IMR-90 (cell line): ENCODE results near the gene NR5A1. TPM values are rescaled to one million over a fixed set of nuclear protein-coding genes. Genes with fewer than 3 reads are reported as not detected.

Experiments
- polyA plus RNA-seq, 3 experiments: library from polyadenylated mRNA; depleted of rRNA; stranded (reverse); fragments of >200 nt; gene quantifications; 2 replicates each; pipeline ENCODE4 v1.2.3, GENCODE V29; 2012; ENCODE audit warnings: low replicate concordance in 1 of 3
- total RNA-seq: library from RNA; depleted of rRNA; stranded (reverse); fragments of >200 nt; gene quantifications from 2 replicates; pipeline ENCODE4 v1.2.3, GENCODE V29; 2012; rRNA removed

Gene NR5A1
- total and polyA plus RNA-seq, 2 of the 4 experiments (the other 2 are of a cell fraction) = not detected

Other genes with a start within 250 kb of the NR5A1 start
- gene NEK6, start 249.4 kb downstream of the NR5A1 start, total RNA-seq = 77.8 and 79.9 TPM in 2 replicates
- 110 and 112 TPM in 2 replicates for gene NEK6, start 249.4 kb downstream of the NR5A1 start, polyA plus RNA-seq (2012; rRNA removed)
- gene PSMB7, start 92.0 kb downstream of the NR5A1 start, total RNA-seq = 369 and 430 TPM in 2 replicates
- 318 and 340 TPM in 2 replicates for gene PSMB7, start 92.0 kb downstream of the NR5A1 start, polyA plus RNA-seq (2012; rRNA removed)
- not detected in 2 replicates for gene ADGRD2, start 56.9 kb downstream of the NR5A1 start, total RNA-seq
- gene ADGRD2, start 56.9 kb downstream of the NR5A1 start, polyA plus RNA-seq (2012; rRNA removed) = not detected in 2 replicates